Calu3 (cell line): ENCODE data around the gene GAREM1. TPM values are rescaled to one million over a fixed set of nuclear protein-coding genes. Genes with fewer than 3 reads are reported as not detected.
"Not testable (repeated sequence)": the region's sequence is repeated elsewhere in the genome, so short reads cannot be mapped to it uniquely, and the experiment has no call there.

ENCODE experiments used
- BruUV-seq: library from RNA; stranded (reverse); fragments of 400-500 nt; replicated peaks from 2 replicates; lab custom pipeline; 2021; lab: Mats Ljungman, UMichigan
- CTCF ChIA-PET: fragments of 300-600 bp; sonication (Branson Sonifier 250); formaldehyde crosslinking; loops from one replicate; lab custom pipeline; 2022; ENCODE audit warnings: antibody characterized with exemption; lab: Charles Lee
- DNase-seq: peaks from one replicate; pipeline ENCODE4 v3.0.0; 2022
- H3K27ac Mint-ChIP-seq: one replicate; pipeline ENCODE4 v1.8.0; 2022; ENCODE audit warnings: mixed read lengths; ENCODE audit not compliant: unreplicated experiment
- H3K27me3 Mint-ChIP-seq: one replicate; pipeline ENCODE4 v1.8.0; 2022; ENCODE audit warnings: mixed read lengths; ENCODE audit not compliant: unreplicated experiment
- H3K36me3 Mint-ChIP-seq: one replicate; pipeline ENCODE4 v1.8.0; 2022; ENCODE audit warnings: mild to moderate bottlenecking, moderate library complexity, mixed read lengths; ENCODE audit not compliant: insufficient read depth, unreplicated experiment
- H3K4me1 Mint-ChIP-seq: one replicate; pipeline ENCODE4 v1.8.0; 2022; ENCODE audit warnings: mild to moderate bottlenecking, low read depth, mixed read lengths; ENCODE audit not compliant: unreplicated experiment
- H3K4me3 Mint-ChIP-seq: one replicate; pipeline ENCODE4 v1.8.0; 2022; ENCODE audit warnings: mild to moderate bottlenecking, low read depth, moderate library complexity, mixed read lengths; ENCODE audit not compliant: unreplicated experiment
- H3K9me3 Mint-ChIP-seq: one replicate; pipeline ENCODE4 v1.8.0; 2022; ENCODE audit warnings: low read depth, mixed read lengths; ENCODE audit not compliant: unreplicated experiment
- CTCF ChIP-seq: fragments of 200-600 bp; IDR thresholded peaks from one replicate; pipeline ENCODE4 v1.8.0; 2022; ENCODE audit warnings: antibody characterized with exemption; ENCODE audit not compliant: unreplicated experiment
- intact Hi-C: fragments of 100-400 bp; cut with micrococcal nuclease; formaldehyde crosslinking; loops from one replicate; pipeline ENCODE4 v1.10.0; 2022; ENCODE audit not compliant: unreplicated experiment
- total RNA-seq: library from RNA; stranded (reverse); gene quantifications from 2 replicates; pipeline ENCODE4 v1.2.3, GENCODE V29; 2022

Gene GAREM1
- total RNA-seq, 1 experiment from 2014 or later: 19.3 TPM

DNA sequence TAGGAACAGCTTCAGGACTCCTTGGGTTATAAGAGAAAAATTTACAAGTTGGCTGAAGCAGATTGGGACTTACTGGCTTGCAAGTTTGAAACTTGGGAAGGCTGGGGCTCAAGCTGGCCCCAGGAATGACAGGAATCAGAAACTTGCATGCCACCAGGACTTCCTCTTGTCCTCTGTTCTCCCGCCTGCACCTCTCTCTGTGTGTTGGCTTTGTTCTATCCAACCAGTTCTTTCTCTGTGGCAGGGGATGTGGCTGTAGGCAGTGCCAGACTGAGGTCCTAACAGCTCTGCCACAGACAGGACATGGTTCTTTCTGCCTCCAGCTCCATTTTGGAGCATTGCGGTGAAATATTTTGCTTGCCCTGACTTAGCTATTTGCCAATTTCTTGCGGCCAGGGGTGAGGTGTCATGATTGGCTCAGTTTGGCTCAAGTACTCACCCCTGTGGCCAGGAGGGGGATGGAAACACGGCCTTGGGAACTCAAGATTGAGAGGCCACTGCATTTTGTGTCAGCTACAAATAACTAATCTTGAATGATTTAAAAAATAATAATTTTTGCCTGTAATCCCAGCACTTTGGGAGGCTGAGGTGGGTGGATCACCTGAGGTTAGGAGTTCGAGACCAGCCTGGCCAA, 231.9 kb downstream of the GAREM1 start:
- Mint-ChIP-seq H3K27ac (no peak overlapping the region), H3K9me3 (peaks cover 2% of the 10 kb centered on the region), H3K36me3 (no peaks in the 10 kb centered on the region), H3K4me1 (no peaks in the 10 kb centered on the region), H3K4me3 (no peak overlapping the region), H3K27me3 (peaks cover 11% of the 10 kb centered on the region)
- CTCF ChIA-PET: interaction anchor here (0.6 kb wide), 1 partner anchor 212 kb away, joined by 3 read pairs; no protein-coding TSS in a partner anchor
- no TSS peak for BruUV-seq
- no peak for TF ChIP-seq CTCF
- no peak for DNase-seq
- intact Hi-C loops: no loop called here

GRCh38 chr18:32237049-32237448, 233.6 kb downstream of the GAREM1 start:
- H3K27me3 Mint-ChIP-seq: peaks cover 11% of the 10 kb centered on the region
- no peak for DNase-seq
- CTCF ChIA-PET: no interaction called here
- no peak for TF ChIP-seq CTCF
- no peaks in the 10 kb centered on the region for H3K36me3 Mint-ChIP-seq
- H3K9me3 Mint-ChIP-seq: peaks cover 2% of the 10 kb centered on the region
- intact Hi-C loops: no loop called here
- no peak overlapping the region for H3K4me3 Mint-ChIP-seq
- BruUV-seq: no TSS peak
- H3K27ac Mint-ChIP-seq: no peak overlapping the region
- H3K4me1 Mint-ChIP-seq: no peaks in the 10 kb centered on the region

- H3K36me3 Mint-ChIP-seq, CTCF ChIA-PET, H3K4me1 Mint-ChIP-seq, DNase-seq, intact Hi-C loops, BruUV-seq, H3K9me3 Mint-ChIP-seq, H3K4me3 Mint-ChIP-seq, H3K27ac Mint-ChIP-seq: not testable (repeated sequence)
- peaks cover 10% of the 10 kb centered on the region for H3K27me3 Mint-ChIP-seq
These were observed 237.3 kb downstream of the GAREM1 start for GRCh38 chr18:32233348-32233747.

DNA sequence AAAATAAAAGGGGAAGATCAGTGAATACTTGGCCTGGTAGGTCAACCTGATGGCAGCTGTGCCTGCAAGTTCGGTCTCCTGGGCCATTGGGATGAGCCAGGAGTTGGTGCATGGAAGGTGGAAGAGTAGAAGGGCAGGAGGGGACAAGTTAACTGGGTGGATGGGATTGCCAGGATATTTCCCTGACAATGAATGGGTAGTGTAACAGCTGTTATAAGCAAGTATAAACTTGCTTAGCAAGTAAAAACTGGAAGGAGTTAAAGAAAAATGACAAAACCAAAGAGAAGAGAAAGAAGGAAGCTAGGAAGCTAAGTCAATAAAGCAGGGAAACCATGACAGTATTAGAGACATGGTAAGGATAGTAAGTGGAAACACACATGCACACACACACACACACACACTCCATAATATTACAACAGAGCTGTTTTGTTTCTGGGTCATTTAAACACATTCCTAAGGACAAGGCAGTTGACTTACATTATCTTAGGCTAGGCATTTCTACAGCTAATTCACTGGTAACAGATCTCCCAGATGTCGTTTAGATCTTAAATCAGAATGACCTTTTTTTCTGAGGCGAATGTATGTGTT, 251.2 kb downstream of the GAREM1 start:
- Mint-ChIP-seq H3K4me3 (no peak overlapping the region), H3K36me3 (no peaks in the 10 kb centered on the region), H3K27me3 (no peaks in the 10 kb centered on the region), H3K27ac (no peak overlapping the region), H3K4me1 (no peaks in the 10 kb centered on the region), H3K9me3 (no peaks in the 10 kb centered on the region)
- CTCF ChIA-PET: interaction anchor here (0.7 kb wide), 1 partner anchor 1048 kb away, joined by 3 read pairs; no protein-coding TSS in a partner anchor
- intact Hi-C loops: no loop called here
- DNase-seq: no peak
- no peak for TF ChIP-seq CTCF
- no TSS peak for BruUV-seq

DNA sequence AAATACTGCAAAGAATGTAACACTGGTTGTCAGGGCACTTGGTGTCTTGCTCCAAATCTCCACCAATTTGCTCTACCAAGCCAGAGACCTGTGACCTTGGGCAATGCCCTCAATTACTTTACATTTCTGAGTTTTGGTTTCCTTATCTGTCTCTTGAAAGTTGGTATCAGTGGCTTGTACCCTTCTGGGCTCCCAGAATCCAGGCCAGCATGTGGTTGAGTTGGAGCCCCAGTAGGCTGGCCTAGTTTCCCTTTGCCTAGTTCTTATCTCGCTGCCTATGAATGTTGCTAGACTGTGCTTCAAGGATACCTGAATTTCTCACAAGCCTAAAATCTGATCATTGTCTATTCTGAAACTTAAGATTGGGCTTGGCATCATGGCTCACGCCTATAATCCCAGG, 254.3 kb downstream of the GAREM1 start:
- no peaks in the 10 kb centered on the region for H3K27me3 Mint-ChIP-seq
- H3K27ac Mint-ChIP-seq: no peak overlapping the region
- no peak for TF ChIP-seq CTCF
- H3K9me3 Mint-ChIP-seq: no peaks in the 10 kb centered on the region
- intact Hi-C loops: no loop called here
- no peaks in the 10 kb centered on the region for H3K4me1 Mint-ChIP-seq
- H3K36me3 Mint-ChIP-seq: no peaks in the 10 kb centered on the region
- no peak overlapping the region for H3K4me3 Mint-ChIP-seq
- CTCF ChIA-PET: no interaction called here
- BruUV-seq: no TSS peak
- no peak for DNase-seq
